Nephron progenitor cell (in vitro differentiated cells): Measurements from ENCODE around the gene MEX3A.
A peak's percentile ranks its signal among the peaks of the same experiment; 100 is the strongest.

ENCODE experiments used
- DNase-seq: peaks from one replicate; pipeline ENCODE4 v3.0.0; 2021
- H3K27ac Mint-ChIP-seq: 2 replicates; pipeline ENCODE4 v1.8.0; 2021; ENCODE audit warnings: mild to moderate bottlenecking, moderate library complexity, mixed read lengths
- H3K27me3 Mint-ChIP-seq: 2 replicates; pipeline ENCODE4 v1.8.0; 2021; ENCODE audit warnings: mild to moderate bottlenecking, low read depth, mixed read lengths; ENCODE audit not compliant: poor library complexity
- H3K36me3 Mint-ChIP-seq: 2 replicates; pipeline ENCODE4 v1.8.0; 2021; ENCODE audit warnings: low read depth, mixed read lengths
- H3K4me1 Mint-ChIP-seq: 2 replicates; pipeline ENCODE4 v1.8.0; 2021; ENCODE audit warnings: mixed read lengths
- H3K4me3 Mint-ChIP-seq: 2 replicates; pipeline ENCODE4 v1.8.0; 2021; ENCODE audit warnings: mild to moderate bottlenecking, moderate library complexity, mixed read lengths
- H3K9me3 Mint-ChIP-seq: 2 replicates; pipeline ENCODE4 v1.8.0; 2021; ENCODE audit warnings: mild to moderate bottlenecking, moderate library complexity, mixed read lengths
- CTCF ChIP-seq: fragments of 200-600 bp; sonication (generic); IDR thresholded peaks from 2 replicates; pipeline ENCODE4 v1.5.0; 2021; ENCODE audit warnings: antibody characterized with exemption

Gene MEX3A

GRCh38 chr1:156114101-156114918, 32.0 kb upstream of the MEX3A start, which contains the start of gene LMNA:
Gene LMNA (plus strand): TSS chr1:156114711. CDS start chr1:156114919, 208 bp downstream.
- H3K36me3 Mint-ChIP-seq, result peaks cover 22% of the 10 kb centered on the region
- H3K4me3 Mint-ChIP-seq, result peak within 1 kb of the TSS; percentile 85
- TF ChIP-seq CTCF, result no peak
- no peaks in the 10 kb centered on the region for H3K9me3 Mint-ChIP-seq
- H3K27ac Mint-ChIP-seq, result no peak within 1 kb of the TSS
- peak; percentile 55 for DNase-seq
- H3K4me1 Mint-ChIP-seq, result peaks cover 45% of the 10 kb centered on the region
- H3K27me3 Mint-ChIP-seq, result peaks cover 32% of the 10 kb centered on the region

- Mint-ChIP-seq H3K27ac (no peak overlapping the region), H3K4me3 (peak overlapping the region; percentile 85), H3K36me3 (peaks cover 18% of the 10 kb centered on the region), H3K27me3 (peaks cover 32% of the 10 kb centered on the region), H3K9me3 (no peaks in the 10 kb centered on the region), H3K4me1 (peaks cover 43% of the 10 kb centered on the region)
- TF ChIP-seq CTCF, result no peak
- no peak for DNase-seq
These were observed 31.2 kb upstream of the MEX3A start for GRCh38 chr1:156113282-156113950.

- no peaks in the 10 kb centered on the region for H3K9me3 Mint-ChIP-seq
- peaks cover 15% of the 10 kb centered on the region for H3K36me3 Mint-ChIP-seq
- H3K27ac Mint-ChIP-seq, result no peak overlapping the region
- H3K4me3 Mint-ChIP-seq, result no peak overlapping the region
- DNase-seq, result no peak
- H3K27me3 Mint-ChIP-seq, result peaks cover 32% of the 10 kb centered on the region
- H3K4me1 Mint-ChIP-seq, result peaks cover 42% of the 10 kb centered on the region
- no peak for TF ChIP-seq CTCF
These were observed 30.2 kb upstream of the MEX3A start for GRCh38 chr1:156112276-156113137.

GRCh38 chr1:156111355-156111962, 29.2 kb upstream of the MEX3A start:
- Mint-ChIP-seq H3K4me3 (no peak overlapping the region), H3K27me3 (peaks cover 35% of the 10 kb centered on the region), H3K4me1 (peaks cover 50% of the 10 kb centered on the region), H3K36me3 (peaks cover 15% of the 10 kb centered on the region), H3K27ac (no peak overlapping the region), H3K9me3 (no peaks in the 10 kb centered on the region)
- TF ChIP-seq CTCF, result no peak
- no peak for DNase-seq

- TF ChIP-seq CTCF, result no peak
- peaks cover 50% of the 10 kb centered on the region for H3K4me1 Mint-ChIP-seq
- no peak overlapping the region for H3K27ac Mint-ChIP-seq
- H3K27me3 Mint-ChIP-seq, result peaks cover 34% of the 10 kb centered on the region
- peaks cover 13% of the 10 kb centered on the region for H3K36me3 Mint-ChIP-seq
- no peak for DNase-seq
- H3K4me3 Mint-ChIP-seq, result no peak overlapping the region
- H3K9me3 Mint-ChIP-seq, result no peaks in the 10 kb centered on the region
These were observed 28.0 kb upstream of the MEX3A start for GRCh38 chr1:156110252-156110651.
